GDM1 (cell line): Measurements from ENCODE around the gene PTBP1.
"Not testable (repeated sequence)": the region's sequence is repeated elsewhere in the genome, so short reads cannot be mapped to it uniquely, and the experiment has no call there.

ENCODE experiments used
- DNase-seq: peaks from one replicate; lab custom pipeline; 2025; lab: John Stamatoyannopoulos, UW

The PTBP1 gene

DNA sequence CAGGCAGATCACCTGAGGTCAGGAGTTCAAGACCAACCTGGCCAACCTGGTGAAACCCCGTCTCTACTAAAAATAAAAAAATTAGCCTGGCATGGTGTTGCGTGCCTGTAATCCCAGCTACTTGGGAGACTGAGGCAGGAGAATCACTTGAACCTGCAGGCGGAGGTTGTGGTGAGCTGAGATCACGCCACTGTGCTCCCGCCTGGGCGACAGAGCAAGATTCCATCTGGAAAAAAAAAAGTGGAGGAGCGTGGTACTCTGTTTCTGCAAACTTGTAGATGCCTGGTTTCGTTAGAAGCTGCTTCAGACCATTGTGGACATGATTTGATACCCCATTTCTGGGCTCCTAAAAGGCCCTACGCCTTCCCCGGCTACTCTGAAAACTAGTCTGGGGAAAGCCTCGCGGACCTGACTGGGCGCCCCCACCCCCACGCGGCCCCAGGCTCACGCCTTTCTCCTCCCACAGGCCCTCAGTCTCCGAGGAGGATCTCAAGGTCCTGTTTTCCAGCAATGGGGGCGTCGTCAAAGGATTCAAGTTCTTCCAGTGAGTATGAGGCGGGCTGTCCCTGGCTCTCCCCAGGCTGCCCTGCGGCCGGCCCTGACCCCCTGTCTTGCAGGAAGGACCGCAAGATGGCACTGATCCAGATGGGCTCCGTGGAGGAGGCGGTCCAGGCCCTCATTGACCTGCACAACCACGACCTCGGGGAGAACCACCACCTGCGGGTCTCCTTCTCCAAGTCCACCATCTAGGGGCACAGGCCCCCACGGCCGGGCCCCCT is 13.0 kb downstream of the PTBP1 start:
- DNase-seq, result no peak

DNA sequence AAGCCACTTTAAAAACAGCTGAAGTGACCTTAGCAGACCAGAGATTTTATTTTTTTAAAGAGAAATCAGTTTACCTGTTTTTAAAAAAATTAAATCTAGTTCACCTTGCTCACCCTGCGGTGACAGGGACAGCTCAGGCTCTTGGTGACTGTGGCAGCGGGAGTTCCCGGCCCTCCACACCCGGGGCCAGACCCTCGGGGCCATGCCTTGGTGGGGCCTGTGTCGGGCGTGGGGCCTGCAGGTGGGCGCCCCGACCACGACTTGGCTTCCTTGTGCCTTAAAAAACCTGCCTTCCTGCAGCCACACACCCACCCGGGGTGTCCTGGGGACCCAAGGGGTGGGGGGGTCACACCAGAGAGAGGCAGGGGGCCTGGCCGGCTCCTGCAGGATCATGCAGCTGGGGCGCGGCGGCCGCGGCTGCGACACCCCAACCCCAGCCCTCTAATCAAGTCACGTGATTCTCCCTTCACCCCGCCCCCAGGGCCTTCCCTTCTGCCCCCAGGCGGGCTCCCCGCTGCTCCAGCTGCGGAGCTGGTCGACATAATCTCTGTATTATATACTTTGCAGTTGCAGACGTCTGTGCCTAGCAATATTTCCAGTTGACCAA is 13.7 kb downstream of the PTBP1 start:
- no peak for DNase-seq

DNA sequence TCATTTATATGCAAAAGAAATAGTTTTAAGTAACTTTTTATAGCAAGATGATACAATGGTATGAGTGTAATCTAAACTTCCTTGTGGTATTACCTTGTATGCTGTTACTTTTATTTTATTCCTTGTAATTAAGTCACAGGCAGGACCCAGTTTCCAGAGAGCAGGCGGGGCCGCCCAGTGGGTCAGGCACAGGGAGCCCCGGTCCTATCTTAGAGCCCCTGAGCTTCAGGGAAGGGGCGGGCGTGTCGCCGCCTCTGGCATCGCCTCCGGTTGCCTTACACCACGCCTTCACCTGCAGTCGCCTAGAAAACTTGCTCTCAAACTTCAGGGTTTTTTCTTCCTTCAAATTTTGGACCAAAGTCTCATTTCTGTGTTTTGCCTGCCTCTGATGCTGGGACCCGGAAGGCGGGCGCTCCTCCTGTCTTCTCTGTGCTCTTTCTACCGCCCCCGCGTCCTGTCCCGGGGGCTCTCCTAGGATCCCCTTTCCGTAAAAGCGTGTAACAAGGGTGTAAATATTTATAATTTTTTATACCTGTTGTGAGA is 14.3 kb downstream of the PTBP1 start:
- DNase-seq, result no peak

DNA sequence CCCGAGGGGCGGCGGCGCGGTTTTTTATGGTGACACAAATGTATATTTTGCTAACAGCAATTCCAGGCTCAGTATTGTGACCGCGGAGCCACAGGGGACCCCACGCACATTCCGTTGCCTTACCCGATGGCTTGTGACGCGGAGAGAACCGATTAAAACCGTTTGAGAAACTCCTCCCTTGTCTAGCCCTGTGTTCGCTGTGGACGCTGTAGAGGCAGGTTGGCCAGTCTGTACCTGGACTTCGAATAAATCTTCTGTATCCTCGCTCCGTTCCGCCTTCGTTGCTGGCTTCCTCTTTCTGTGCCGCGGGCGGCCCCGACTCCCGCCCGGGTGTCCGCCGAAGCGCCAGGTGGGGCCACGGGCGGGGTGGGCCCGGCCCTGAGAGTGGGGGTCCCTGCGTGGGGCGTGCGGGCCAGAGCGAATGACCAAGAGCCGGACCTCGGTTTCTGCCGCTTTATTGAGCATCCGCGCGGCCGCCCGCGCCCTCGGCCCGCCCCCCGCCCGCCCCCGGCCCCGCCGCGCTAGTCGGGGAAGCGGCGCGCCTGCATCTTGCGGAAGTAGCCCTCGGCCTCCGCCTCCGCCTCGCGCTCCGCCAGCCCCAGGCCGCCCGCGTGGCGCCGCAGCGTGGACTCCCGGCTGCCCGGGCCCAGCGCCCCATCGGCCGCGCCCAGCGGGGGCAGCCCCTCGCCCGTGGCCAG is 14.9 kb downstream of the PTBP1 start:
- no peak for DNase-seq

DNA sequence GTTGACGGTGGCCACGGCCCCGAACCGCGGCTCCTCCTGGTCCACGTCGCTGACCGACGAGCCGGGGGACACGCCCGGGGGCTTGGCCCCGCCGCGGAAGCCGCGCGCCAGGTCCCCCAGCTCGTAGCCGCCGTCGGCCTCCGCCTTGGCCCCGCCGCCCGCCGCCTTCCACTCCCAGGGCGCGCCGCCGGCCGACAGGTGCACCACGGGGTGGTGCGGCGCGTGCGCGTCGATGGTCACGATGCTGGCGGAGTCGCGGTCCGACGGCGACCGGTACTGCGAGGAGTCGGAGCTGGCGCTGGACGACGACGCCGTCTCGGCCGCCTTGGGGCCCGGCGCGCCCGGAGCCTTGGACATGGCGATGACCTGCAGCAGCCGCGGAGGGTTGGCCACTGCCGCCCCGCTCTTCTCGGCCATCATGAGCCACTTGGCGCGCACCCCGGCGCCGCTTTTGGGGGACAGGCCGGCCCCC is 15.5 kb downstream of the PTBP1 start:
- no peak for DNase-seq

DNA sequence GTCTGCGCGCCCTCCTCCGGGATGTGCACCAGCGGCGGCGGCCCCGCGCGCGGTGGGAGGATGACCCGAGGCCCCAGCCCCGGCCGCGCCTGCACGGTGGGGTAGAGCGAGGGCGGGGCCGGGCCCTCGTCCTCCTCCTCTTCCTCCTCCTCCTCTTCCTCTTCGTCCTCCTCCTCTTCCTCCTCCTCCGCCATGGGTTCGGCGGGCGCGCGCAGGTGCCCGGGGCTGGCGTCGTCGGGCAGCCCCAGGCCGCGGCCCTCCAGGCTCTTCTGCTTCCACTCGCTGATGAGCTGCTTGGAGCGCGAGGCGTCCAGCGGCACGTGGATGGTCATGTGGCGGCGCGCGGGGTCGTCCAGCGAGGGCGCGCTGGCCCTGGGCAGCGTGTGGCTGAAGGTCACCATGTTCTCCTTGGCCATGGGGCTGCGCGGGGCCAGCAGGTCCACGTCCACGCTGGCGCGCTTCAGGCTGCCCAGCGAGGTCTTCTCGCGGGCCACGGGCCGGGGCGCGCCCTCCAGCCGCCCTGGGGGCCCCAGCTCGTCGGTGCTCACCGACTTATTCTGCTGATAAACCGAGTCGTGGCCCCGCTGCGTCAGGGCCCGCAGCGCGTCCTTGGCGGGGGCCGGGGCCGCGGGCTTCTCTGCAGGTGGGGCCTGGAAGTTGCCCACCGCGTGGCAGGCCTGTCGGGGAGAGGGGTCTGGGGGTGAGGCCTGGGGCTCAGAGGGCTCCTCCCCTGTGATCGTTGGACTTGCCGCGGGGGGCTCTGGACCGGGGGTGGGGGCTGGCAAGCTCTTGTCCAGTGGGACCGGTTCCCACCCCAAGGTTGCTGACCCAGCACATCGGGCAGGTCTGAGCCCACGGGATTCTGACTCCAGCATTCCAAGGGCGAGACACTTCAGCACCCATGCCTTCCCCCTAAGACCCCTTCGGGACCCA is 16.2 kb downstream of the PTBP1 start:
- DNase-seq, result no peak

DNA sequence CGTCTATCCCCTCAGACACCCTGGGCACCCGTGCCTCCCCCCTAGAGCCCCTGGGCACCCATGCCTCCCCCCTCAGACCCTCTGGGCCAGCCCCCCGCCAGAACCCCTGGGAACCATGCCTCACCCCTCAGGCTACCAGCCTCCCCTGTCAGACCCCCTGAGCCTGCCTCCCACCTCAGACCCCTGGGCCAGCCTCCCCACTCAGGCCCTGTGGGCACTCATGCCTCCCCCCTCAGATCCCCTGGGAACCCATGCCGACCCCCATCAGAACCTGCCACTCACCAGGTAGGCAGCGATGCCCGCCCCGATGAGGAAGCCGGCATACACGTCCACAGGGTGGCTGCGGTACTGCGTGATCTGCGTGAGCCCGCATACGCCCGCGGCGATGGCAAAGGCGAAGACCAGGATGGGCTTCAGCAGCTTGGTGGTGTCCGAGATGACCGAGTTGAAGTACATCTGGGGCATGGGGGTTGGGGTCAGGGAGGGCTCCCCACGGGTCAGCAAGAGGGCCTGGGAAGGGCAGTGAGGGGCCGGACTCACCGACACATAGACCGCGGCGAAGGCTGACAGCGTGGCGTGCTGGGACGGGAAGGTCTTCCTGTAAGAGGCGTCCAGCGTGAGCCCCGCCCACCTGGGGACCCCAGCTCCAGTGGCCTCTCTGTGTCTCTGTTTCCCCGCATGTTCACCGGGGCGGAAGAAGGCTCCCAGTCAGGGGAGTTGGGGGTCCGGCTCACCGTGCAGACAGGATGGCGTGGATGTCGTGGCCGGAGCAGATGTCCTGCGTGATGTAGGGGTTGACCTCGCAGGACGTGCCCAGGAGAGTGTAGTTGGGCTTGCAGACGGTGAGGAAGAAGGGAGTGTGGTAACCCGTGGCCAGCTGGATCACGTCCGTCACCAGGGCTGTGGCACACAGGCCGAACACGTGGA is 17.2 kb downstream of the PTBP1 start:
- DNase-seq, result no peak

DNA sequence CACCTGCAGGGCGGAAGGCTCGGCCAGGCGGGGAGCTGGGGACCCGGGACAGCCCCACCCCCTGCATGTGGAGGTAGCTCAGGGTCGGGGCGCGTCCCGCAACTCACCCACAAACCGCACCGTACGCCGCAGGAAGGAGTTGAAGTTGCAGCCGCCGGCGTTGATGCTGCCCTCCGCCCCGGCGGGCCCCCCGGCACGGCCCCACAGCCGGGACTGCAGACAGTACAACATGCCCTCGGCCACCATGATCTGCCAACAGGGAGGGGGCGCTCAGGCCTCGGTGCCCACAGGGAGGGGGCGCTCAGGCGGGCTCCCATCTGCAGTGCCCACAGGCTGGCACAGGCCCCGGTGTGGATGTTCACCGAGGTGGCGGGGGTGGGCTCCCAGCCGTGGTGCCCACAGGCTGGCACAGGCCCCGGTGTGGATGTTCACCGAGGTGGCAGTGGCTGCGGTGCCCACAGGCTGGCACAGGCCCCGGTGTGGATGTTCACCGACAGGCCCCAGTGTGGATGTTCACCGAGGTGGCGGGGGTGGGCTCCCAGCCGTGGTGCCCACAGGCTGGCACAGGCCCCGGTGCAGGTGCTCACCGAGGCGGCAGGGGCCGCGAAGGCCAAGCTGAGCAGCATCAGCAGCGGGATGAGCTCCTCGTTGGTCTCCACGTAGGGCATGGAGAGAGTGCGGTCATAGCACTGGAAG is 18.0 kb downstream of the PTBP1 start:
- DNase-seq, result no peak

DNA sequence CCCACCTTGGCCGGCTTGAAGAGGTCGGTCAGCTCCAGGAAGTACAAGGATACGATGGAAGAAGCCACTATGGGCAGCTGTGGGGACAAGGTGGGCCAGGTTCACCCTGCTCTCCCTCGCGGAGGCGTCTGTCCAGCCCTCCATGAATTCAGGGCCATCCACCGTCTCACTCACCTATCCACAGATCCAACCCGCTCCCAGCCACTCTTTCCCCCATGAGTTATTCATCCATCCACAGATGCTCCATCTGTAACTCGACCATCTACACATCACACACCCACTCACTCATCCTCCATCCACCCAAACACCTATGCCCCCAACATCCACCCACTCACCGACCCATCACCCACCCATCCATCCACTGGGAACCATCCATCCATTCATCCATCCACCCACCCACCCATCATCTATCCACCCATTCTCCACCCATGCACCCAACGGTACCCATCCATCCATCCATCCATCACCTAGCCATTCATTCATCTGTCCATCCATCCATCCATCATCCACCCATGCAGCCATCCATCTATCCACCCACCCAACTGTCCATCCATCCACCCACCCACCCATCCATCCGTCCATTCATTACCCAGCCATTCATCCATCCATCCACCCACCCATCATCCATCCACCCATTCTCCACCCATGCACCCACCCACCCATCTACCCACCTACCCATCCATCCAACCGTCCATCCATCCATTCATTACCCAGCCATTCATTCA is 18.7 kb downstream of the PTBP1 start:
- DNase-seq, result no peak

DNA sequence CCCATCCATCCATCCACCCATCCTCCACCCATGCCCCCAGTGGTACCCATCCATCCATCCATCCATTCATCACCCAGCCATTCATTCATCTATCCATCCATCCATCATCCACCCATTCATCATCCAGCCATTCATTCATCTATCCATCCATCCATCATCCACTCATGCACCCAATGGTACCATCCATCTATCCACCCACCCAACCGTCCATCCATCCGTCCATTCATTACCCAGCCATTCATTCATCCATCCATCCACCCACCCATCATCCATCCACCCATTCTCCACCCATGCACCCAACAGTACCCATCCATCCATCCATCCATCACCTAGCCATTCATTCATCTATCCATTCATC is 19.2 kb downstream of the PTBP1 start:
- no peak for DNase-seq

DNA sequence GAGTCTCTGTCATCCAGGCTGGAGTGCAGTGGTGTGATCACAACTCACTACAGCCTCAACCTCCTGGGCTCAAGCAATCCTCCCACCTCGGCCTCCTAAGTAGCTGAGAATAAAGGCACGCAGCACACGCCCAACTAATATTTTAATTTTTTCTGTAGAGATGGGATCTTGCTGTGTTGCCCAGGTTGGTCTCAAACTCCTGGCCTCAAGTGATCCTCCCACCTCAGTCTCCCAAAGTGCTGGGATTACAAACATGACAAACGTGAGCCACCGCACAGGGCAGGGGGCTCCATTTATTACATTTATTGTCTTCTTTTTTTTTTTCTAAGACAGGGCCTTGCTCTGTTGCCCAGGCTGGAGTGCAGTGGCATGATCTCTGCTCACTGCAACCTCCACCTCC is 23.0 kb downstream of the PTBP1 start:
- DNase-seq, result not testable (repeated sequence)

DNA sequence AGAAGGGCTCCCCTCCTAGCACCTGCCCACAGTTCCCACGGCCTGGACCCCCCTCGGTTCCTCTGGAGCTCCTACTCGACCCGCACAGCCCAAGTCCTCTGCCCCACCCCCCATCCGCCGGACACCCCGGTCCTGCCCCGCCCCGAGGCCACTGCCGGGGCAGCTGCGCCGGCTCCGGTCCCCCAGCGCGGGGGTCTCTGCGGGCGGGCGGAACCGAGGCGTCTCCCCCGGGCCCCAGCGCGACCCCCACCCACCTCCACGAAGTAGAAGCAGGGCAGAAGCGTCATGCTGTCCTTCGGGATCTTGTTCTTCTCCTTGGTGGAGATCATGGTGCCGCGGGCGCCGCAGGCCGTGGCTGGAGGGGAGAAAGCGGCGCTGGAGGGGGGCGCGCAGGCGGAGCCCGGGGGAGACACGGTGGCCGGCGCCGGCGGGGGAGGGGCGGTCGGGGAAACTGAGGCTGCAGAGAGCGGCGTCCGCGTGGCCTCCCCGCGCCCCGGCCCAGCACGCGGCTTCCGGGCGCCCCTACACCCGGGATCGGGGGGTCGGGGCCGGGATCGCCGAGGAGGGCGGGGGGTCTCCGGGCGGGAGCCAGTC is 24.1 kb downstream of the PTBP1 start:
- no peak for DNase-seq

DNA sequence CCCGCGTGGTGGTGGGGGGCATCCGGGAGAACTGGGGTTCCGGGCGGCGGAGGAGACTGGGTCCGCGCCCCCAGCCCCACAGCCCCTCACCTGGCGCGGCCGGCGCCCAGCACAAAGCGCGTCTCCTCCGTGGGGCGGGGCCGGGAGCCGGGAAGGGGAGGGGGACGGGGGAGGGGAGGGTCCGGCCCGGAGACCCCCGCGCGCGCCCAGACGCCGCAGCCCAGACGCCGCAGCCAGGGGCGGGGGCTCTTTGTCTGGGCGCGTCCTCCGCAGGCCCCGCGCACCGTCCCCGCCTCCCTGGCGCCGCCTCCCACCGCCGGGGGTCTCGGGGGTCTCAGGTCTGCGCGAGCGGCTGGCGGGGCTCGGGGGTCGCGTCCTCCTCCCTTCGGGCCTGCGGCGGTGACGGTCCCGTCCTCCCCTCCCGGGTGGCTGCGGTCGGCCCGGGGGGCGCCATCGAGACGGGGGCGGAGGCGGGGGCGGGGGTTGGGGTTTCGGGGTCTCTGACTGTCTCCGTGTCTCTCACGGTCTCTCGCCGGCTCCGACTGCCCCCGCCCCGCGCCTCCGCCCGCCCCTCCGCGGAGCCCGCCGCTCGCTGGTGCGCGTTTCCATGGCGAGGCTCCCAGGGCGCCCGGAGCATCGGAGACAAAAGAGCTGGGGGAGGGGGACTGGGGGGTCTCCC is 24.7 kb downstream of the PTBP1 start, which contains the start of gene PLPPR3:
Gene PLPPR3 (minus strand): TSS at position 131 of the 679 bp plus-strand sequence. CDS start 396 bp downstream, outside the sequence.
- DNase-seq, result no peak

DNA sequence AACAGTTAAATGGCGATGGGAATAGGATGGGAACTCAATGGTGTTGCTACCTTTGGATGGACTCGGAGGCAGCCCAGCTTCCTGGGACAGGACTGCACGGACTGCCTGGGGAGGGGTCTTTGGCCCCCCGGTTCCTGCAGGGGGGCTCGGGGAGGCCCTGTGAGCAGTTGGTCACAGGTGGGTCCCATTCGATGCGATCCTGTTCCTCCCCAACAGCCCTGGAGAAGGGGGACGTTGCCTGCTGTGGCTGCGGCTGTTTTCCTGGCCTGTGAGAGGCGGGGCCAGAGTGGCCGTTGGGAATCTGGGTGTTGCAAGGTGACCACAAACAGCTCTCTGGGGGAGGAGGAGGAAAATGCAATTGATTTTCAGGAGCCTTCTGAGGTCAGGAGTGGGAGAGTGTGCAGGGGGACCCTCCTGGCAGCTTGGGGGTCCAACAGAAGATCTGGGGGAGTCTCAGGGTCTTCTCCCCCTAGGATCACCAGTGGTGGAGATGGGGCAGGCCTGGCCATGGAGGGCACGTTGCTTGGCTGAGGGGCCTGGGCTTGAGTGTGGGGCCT is 26.4 kb downstream of the PTBP1 start:
- no peak for DNase-seq

DNA sequence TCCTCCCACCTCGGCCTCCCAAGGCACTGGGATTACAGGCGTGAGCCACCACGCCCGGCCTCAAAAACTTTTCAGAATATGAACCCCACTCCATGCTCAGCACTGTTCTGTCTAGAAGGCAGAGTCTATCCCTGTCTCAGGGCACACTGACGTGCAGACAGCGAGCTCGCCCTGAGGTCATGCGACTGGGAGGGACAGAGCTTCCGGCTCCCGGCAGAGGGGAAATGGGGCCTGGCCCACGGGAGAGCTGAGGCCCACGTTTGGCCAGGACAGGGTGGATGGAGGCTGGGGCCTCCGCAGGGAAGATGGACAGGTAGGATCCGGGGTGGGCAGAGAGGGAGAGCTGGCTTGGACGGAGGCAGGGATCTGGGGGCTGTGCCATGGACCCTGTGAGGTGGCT is 27.6 kb downstream of the PTBP1 start:
- DNase-seq, result no peak

DNA sequence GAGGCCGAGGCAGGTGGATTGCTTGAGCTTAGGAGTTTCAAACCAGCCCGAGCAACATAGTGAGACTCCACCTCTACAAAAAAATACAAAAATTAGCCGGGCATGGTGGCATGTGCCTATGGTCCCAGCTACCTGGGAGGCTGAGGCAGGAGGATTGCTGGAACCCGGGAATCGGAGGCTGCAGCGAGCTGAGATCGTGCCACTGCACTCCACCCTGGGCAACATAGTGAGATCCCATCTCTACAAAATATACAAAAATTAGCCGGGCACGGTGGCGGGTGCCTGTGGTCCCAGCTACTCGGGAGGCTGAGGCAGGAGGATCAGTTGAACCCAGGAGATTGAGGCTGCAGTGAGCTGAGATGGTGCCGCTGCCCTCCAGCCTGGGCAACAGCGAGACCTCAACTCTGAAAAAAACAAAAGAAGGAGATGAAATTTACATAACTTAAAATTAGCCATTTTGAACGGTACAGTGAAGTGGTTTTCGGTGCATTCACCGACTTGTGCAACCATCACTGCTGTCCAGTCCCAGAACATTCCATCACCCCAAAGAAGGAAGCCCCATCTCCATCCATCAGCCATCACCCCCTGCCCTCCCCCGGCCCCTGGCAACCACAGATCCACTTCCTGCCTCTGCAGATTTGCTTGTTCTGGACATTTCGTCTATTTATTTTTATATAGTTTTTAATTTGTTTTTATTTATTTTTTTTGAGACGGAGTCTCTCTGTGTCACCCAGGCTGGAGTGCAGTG is 28.8 kb downstream of the PTBP1 start:
- no peak for DNase-seq

DNA sequence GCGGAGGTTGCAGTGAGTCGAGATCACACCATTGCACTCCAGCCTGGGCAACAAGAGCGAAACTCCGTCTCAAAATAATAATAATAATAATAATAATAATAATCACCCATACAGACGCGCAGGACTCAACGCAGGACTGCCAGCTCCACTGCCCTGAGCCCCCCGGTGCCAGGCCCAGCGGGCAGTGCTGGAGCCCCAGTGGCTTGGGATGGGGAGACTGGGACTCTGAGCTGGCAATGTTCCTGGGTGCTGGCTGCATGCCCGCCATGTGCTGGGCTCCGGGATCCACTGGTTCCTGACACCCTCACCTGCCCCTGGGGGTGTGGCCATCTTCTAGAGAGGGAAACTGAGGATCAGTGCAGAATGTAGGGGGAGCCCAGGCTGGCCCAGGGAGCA is 30.1 kb downstream of the PTBP1 start:
- no peak for DNase-seq
